SH-SY5Y (cell line): Measurements from ENCODE around the gene P4HA2.

Source experiments
- GATA2 ChIP-seq: IDR thresholded peaks from 2 replicates; pipeline ENCODE4 v1.6.1; 2011; ENCODE audit warnings: mild to moderate bottlenecking, low read depth, low read length
- GATA3 ChIP-seq: IDR thresholded peaks from 2 replicates; pipeline ENCODE4 v1.6.1; 2011; ENCODE audit warnings: low read depth, mild to moderate bottlenecking, low read length, moderate library complexity

Gene P4HA2

DNA sequence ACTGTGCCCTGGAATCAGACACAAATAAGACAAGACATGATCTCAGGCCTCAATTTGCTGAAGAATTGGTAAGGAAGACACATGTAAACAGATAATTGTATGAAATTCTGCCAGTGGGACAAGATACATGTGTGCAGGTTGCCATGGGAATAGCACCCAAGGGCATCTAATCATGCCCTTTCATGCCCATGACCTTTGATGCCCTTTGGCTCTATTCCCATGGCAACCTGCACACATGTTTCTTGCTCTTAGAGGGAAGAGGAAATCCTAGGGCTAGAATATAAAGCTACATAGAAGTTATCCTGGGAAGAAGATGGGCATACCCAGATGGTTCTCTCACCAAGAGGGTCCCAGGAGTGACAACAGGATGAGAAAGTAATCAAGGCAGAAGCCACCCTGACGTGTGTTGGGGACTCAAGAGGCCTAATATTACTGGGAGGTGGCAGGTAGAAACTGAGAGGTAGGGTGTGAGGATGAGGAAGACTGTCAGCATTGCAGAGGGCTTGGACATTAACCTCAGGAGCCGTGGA is 34.4 kb downstream of the P4HA2 start:
- TF ChIP-seq GATA2 (no peak), GATA3 (no peak)

- peak; percentile 55; the same call in 1 of the 2 replicates for TF ChIP-seq GATA2
- TF ChIP-seq GATA3: no peak
Observed at GRCh38 chr5:132190161-132190817, 37.4 kb downstream of the P4HA2 start.

DNA sequence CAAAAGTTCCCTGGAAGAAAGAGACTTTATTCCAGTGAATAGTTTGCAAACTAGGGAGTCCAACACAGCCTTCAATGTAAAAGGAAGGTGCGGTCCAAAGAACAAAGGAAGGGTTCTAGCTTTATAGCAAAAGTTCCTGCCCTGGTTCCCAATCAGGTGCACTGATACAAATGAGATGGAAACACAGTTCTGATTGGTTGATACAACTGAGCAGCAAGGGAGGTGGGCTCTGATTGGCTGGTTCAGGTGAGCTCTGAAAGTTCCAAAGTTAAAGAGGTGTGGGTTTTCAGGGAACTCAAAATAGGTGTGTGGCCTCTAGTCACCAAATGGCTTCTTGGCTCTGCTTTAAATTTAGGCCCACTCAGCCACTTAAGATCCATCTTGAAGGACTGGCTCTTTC is 43.1 kb downstream of the P4HA2 start:
- TF ChIP-seq GATA3: no peak
- no peak for TF ChIP-seq GATA2

DNA sequence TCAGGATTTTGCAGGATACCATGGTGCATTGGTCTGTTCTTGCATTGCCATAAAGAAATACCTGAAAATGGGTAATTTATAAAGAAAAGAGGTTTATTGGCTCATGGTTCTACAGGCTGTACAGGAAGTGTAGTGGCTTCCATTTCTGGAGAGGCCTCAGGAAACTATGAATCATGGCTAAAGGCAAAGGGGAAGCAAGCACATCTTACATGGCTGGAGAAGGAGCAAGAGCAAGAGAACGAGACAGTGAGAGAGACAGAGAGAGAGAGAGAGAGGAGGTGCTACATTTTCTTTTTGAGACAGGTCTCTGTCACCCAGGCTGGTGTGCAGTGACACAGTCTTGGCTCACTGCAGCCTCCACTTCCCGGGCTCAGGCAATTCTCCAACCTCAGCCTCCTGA is 43.9 kb downstream of the P4HA2 start:
- no peak for TF ChIP-seq GATA2
- no peak for TF ChIP-seq GATA3

DNA sequence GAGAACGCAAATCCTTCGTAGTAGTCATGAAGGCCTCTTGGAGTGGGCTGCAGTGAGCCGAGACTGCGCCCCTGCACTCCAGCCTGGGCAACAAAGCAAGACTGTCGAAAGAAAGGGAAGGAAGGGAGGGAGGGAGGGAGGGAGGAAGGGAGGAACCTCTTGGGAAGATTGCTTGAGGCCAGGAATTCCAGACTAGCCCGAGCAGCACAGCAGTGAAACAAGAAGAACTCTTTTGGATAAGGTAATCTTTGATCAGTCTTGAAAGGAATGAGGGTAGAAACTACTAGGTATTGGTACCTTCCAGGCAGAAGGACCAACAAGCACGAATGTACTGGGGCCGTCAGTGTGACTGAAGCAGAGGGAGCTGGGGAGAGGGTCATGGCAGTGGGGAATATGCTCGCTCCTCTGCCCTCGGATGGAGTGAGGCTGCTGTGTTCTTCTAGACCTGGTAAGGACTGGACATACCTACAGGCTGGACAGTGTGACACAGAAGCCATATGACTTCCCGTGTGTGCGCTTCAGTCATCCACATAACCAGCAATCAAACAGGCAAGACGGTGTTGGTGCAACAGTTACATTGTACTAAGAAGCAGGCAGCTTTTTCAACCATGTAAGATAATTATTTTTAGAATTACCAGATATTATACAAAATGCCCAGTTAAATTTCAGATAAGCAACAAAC is 45.2 kb downstream of the P4HA2 start:
- TF ChIP-seq GATA3 (no peak), GATA2 (no peak)

GRCh38 chr5:132181011-132181629 is 46.5 kb downstream of the P4HA2 start:
- TF ChIP-seq GATA2 (no peak), GATA3 (no peak)

- no peak for TF ChIP-seq GATA3
- no peak for TF ChIP-seq GATA2
Observed at GRCh38 chr5:132180134-132180745, 47.4 kb downstream of the P4HA2 start.

- TF ChIP-seq GATA2 (no peak), GATA3 (no peak)
Observed at GRCh38 chr5:132179405-132179804, 48.2 kb downstream of the P4HA2 start.

DNA sequence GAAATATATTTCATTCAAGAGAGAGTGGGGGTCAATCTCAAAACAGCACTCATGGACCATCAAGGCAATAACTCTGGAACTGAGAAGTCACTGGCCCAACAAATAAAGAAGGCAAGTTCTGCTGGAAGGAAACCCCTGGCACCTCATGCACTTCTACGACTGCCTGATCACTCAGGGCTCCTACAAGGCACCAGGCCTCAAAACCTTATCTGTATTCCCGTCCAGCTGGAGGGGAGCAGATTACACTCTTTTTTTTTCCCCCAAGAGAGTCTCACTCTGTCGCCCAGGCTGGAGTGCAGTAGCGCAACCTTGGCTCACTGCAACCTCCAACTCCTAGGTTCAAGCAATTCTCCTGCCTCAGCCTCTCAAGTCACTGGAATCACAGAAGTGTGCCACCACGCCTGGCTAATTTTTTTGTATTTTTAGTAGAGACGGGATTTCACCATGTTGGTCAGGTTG is 49.9 kb downstream of the P4HA2 start:
- TF ChIP-seq GATA2: no peak
- TF ChIP-seq GATA3: no peak

DNA sequence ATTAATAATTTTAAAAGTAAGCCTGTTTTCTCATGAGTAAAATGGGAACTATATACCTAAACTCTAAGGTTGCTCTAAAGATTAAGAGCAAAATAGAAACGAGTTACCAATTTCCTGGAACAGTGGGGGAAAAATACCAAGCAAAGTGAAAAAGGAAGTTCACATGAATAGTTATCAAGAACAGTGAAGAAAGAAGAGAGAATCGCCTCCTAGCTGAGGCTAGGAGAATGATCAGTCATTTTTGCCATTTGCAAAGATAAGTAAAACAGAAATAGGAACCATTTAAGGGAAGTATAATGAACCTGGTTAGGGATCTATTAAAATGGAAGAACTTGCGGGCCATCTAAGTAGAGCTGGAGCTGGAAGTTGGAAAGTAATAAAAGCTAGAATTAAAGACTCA is 50.7 kb downstream of the P4HA2 start:
- TF ChIP-seq GATA2 (no peak), GATA3 (no peak)

- TF ChIP-seq GATA2 (no peak), GATA3 (no peak)
Observed at GRCh38 chr5:132176521-132176945, 51.1 kb downstream of the P4HA2 start.

DNA sequence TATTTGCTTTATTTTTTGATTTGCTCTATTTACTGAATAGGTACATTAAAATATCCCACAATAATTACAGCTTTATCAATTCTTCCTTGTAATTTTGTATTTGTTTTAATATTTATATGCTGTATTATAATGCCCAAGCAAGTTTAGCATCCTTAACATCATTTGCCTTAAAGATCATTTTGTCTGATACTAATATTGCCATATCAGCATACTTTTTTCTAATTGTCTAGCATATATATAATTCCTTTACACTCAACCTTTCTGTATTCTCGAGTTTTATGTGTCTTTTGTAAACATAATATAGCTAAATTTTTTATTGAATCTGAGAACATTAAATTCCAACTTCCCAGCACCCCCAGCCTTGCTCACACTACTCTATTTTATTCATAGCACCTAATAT is 64.7 kb downstream of the P4HA2 start:
- TF ChIP-seq GATA2 (no peak), GATA3 (no peak)

DNA sequence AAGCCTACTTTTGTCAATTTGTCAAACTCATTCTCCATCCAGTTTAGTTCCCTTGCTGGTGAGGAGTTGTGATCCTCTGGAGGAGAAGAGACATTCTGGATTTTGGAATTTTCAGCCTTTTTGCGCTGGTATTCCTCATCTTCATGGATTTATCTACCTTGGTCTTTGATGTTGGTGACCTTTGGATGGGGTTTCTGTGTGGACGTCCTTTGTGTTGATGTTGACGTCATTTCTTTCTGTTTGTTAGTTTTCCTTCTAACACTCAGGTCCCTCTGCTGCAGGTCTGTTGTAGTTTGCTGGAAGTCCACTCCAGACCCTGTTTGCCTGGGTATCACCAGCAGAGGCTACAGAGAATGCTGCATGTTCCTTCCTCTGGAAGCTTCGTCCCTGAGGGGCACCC is 71.2 kb downstream of the P4HA2 start:
- no peak for TF ChIP-seq GATA2
- no peak for TF ChIP-seq GATA3

DNA sequence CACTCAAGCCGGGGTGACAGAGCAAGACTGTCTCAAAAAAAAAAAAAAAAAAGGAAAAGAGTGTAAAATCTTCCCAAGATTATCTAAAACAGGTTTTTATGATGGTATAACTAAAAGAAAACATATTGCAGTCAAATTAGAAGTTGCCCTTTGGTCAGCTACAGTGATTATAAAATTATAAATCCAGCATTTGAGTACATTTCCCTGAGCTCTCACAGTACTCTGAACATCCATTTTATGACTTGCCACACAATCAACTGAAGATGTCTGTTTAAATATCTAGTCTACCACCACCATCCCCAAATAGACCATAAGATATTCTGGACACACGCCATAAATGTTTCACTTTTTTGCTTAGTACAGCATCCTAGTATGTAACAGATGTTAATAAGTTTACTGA is 77.1 kb downstream of the P4HA2 start:
- no peak for TF ChIP-seq GATA2

GRCh38 chr5:132147663-132148062 is 80.0 kb downstream of the P4HA2 start:
- no peak for TF ChIP-seq GATA2
- no peak for TF ChIP-seq GATA3
